Effector memory CD4-positive, alpha-beta T cell (primary cell): ENCODE data around the gene LTBP2.

ENCODE experiments used
- DNase-seq, 3 donors: peaks; one replicate each; pipeline ENCODE4 v3.0.0-alpha.2; 2020
- H3K27ac ChIP-seq: 2 replicates; pipeline ENCODE4 v1.7.0; 2013; ENCODE audit warnings: mild to moderate bottlenecking, low read length, moderate library complexity; ENCODE audit not compliant: insufficient read depth, poor library complexity, severe bottlenecking
- H3K27me3 ChIP-seq: replicated peaks from 2 replicates; pipeline ENCODE4 v1.7.0; 2013; ENCODE audit warnings: mild to moderate bottlenecking, low read length; ENCODE audit not compliant: insufficient read depth, control insufficient read depth, poor library complexity, severe bottlenecking
- H3K36me3 ChIP-seq: 2 replicates; pipeline ENCODE4 v1.7.0; 2013; ENCODE audit warnings: mild to moderate bottlenecking, low read length, moderate library complexity; ENCODE audit not compliant: control insufficient read depth, insufficient read depth
- H3K4me1 ChIP-seq: 2 replicates; pipeline ENCODE4 v1.7.0; 2013; ENCODE audit warnings: low read length, mild to moderate bottlenecking; ENCODE audit not compliant: control insufficient read depth, insufficient read depth, poor library complexity, severe bottlenecking
- H3K4me3 ChIP-seq: 2 replicates; pipeline ENCODE4 v1.7.0; 2013; ENCODE audit warnings: low read length, low read depth, mild to moderate bottlenecking; ENCODE audit not compliant: insufficient read depth, poor library complexity, severe bottlenecking
- H3K9me3 ChIP-seq: 2 replicates; pipeline ENCODE4 v1.7.0; 2013; ENCODE audit warnings: mild to moderate bottlenecking, low read length, moderate library complexity; ENCODE audit not compliant: control insufficient read depth

The LTBP2 gene

GRCh38 chr14:74480046-74480445 lies 132.0 kb downstream of the LTBP2 start:
- Histone ChIP-seq H3K4me1 (no peaks in the 10 kb centered on the region), H3K4me3 (no peak overlapping the region), H3K27me3 (no peaks in the 10 kb centered on the region), H3K36me3 (peaks cover 29% of the 10 kb centered on the region), H3K27ac (no peak overlapping the region), H3K9me3 (no peaks in the 10 kb centered on the region)
- DNase-seq: no peak

GRCh38 chr14:74478996-74479635 lies 132.9 kb downstream of the LTBP2 start:
- no peaks in the 10 kb centered on the region for H3K4me1 ChIP-seq
- H3K9me3 ChIP-seq: no peaks in the 10 kb centered on the region
- H3K27ac ChIP-seq: no peak overlapping the region
- H3K4me3 ChIP-seq: no peak overlapping the region
- no peak for DNase-seq
- H3K27me3 ChIP-seq: no peaks in the 10 kb centered on the region
- H3K36me3 ChIP-seq: peaks cover 26% of the 10 kb centered on the region

- H3K4me3 ChIP-seq: no peak overlapping the region
- H3K27me3 ChIP-seq: no peaks in the 10 kb centered on the region
- H3K36me3 ChIP-seq: peaks cover 16% of the 10 kb centered on the region
- no peak for DNase-seq
- H3K4me1 ChIP-seq: no peaks in the 10 kb centered on the region
- H3K27ac ChIP-seq: no peak overlapping the region
- no peaks in the 10 kb centered on the region for H3K9me3 ChIP-seq
Observed at GRCh38 chr14:74476607-74477006, 135.4 kb downstream of the LTBP2 start.

GRCh38 chr14:74476107-74476506 lies 135.9 kb downstream of the LTBP2 start:
- H3K27ac ChIP-seq: no peak overlapping the region

GRCh38 chr14:74475678-74476077 lies 136.4 kb downstream of the LTBP2 start:
- Histone ChIP-seq H3K4me3 (no peak overlapping the region), H3K36me3 (peaks cover 13% of the 10 kb centered on the region), H3K27ac (no peak overlapping the region), H3K27me3 (no peaks in the 10 kb centered on the region), H3K4me1 (no peaks in the 10 kb centered on the region), H3K9me3 (no peaks in the 10 kb centered on the region)
- no peak for DNase-seq

More at GRCh38 chr14:74476107-74476506, 135.9 kb downstream of the LTBP2 start:
- no peak for DNase-seq
- Histone ChIP-seq H3K9me3 (no peaks in the 10 kb centered on the region), H3K4me1 (no peaks in the 10 kb centered on the region), H3K36me3 (peaks cover 16% of the 10 kb centered on the region), H3K27me3 (no peaks in the 10 kb centered on the region), H3K4me3 (no peak overlapping the region)

GRCh38 chr14:74474376-74474775 lies 137.7 kb downstream of the LTBP2 start:
- H3K27ac ChIP-seq: no peak overlapping the region

GRCh38 chr14:74472601-74473000 lies 139.4 kb downstream of the LTBP2 start:
- Histone ChIP-seq H3K36me3 (no peaks in the 10 kb centered on the region), H3K27me3 (no peaks in the 10 kb centered on the region), H3K4me1 (no peaks in the 10 kb centered on the region), H3K4me3 (no peak overlapping the region), H3K9me3 (no peaks in the 10 kb centered on the region), H3K27ac (no peak overlapping the region)
- no peak for DNase-seq

More at GRCh38 chr14:74474376-74474775, 137.7 kb downstream of the LTBP2 start:
- no peak for DNase-seq
- H3K27me3 ChIP-seq: no peaks in the 10 kb centered on the region
- no peak overlapping the region for H3K4me3 ChIP-seq
- peaks cover 3% of the 10 kb centered on the region for H3K36me3 ChIP-seq
- no peaks in the 10 kb centered on the region for H3K9me3 ChIP-seq
- H3K4me1 ChIP-seq: no peaks in the 10 kb centered on the region

- no peak for DNase-seq
- no peaks in the 10 kb centered on the region for H3K4me1 ChIP-seq
- no peak overlapping the region for H3K27ac ChIP-seq
- H3K9me3 ChIP-seq: no peaks in the 10 kb centered on the region
- H3K36me3 ChIP-seq: no peaks in the 10 kb centered on the region
- H3K4me3 ChIP-seq: no peak overlapping the region
- no peaks in the 10 kb centered on the region for H3K27me3 ChIP-seq
Observed at GRCh38 chr14:74469548-74470518, 142.2 kb downstream of the LTBP2 start.

- Histone ChIP-seq H3K27ac (no peak overlapping the region), H3K4me1 (no peaks in the 10 kb centered on the region)
- DNase-seq: no peak
Observed at GRCh38 chr14:74468513-74468912, 143.5 kb downstream of the LTBP2 start.

GRCh38 chr14:74465335-74465734 lies 146.7 kb downstream of the LTBP2 start:
- Histone ChIP-seq H3K9me3 (no peaks in the 10 kb centered on the region), H3K4me1 (no peaks in the 10 kb centered on the region), H3K4me3 (no peak overlapping the region), H3K27ac (no peak overlapping the region), H3K36me3 (no peaks in the 10 kb centered on the region), H3K27me3 (no peaks in the 10 kb centered on the region)
- DNase-seq: no peak

More at GRCh38 chr14:74468513-74468912, 143.5 kb downstream of the LTBP2 start:
- Histone ChIP-seq H3K4me3 (no peak overlapping the region), H3K27me3 (no peaks in the 10 kb centered on the region), H3K9me3 (no peaks in the 10 kb centered on the region), H3K36me3 (no peaks in the 10 kb centered on the region)
